Stimulated activated naive B cell treated with anti-CD40 and anti-IgM and Interleukin-4, amounts not matched to agents 10 μg/mL and 1 μg/mL and 100 μg/mL, for 72 hours (primary cell): ENCODE data around the gene SLC43A1.

ENCODE experiments used
- ATAC-seq, 2 donors: fragments of 150-1000 bp; cut with Tn5 transposase; replicated peaks; 2 replicates each; pipeline ENCODE4 v1.10.0; 2021; ENCODE audit warnings: moderate library complexity in 1 of 2
- DNase-seq: peaks from one replicate; pipeline ENCODE4 v3.0.0; 2021
- H3K27ac Mint-ChIP-seq: one replicate; pipeline ENCODE4 v1.8.0; 2022; ENCODE audit warnings: mild to moderate bottlenecking, mixed read lengths
- H3K27me3 Mint-ChIP-seq, 2 donors: one replicate each; pipeline ENCODE4 v1.8.0; 2022; ENCODE audit warnings: mixed read lengths in 2 of 2
- H3K36me3 Mint-ChIP-seq, 2 donors: one replicate each; pipeline ENCODE4 v1.8.0; 2022; ENCODE audit warnings: mixed read lengths in 2 of 2, mild to moderate bottlenecking in 1 of 2
- H3K4me1 Mint-ChIP-seq, 2 donors: one replicate each; pipeline ENCODE4 v1.8.0; 2022; ENCODE audit warnings: mixed read lengths in 2 of 2, mild to moderate bottlenecking in 1 of 2
- H3K4me3 Mint-ChIP-seq, 2 donors: one replicate each; pipeline ENCODE4 v1.8.0; 2022; ENCODE audit warnings: mild to moderate bottlenecking in 2 of 2, mixed read lengths in 2 of 2, moderate library complexity in 1 of 2
- H3K9me3 Mint-ChIP-seq, 2 donors: one replicate each; pipeline ENCODE4 v1.8.0; 2022; ENCODE audit warnings: mixed read lengths in 2 of 2, mild to moderate bottlenecking in 1 of 2

SLC43A1 gene

DNA sequence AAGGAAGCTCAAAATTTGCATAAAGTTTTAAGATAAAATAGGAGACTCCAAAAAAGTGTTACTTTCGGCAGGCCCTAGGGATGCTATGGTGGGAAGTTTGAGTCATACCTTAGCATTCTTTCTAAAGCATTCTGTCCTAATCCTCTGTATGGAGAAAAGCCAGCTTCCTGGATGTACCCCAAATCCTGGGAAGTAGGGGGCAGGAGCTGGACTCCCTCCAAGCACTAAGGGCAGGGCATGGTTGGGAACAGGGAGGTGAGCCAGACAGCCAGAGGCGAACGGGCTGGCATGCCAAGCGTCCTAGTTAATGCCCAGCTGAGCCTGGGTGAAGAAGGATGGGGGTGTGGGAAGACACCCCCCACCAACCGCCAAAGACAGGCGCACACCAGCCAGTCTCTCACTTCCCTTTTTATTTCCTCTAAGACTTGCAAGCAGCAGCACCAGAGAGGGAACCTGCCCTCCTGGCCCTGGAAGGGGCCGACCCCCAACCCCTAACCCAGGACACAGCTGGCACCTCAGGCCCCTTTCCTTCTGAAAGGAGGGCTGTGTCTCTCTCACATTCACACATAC lies 31.3 kb downstream of the SLC43A1 start:
- H3K9me3 Mint-ChIP-seq, result no peaks in the 10 kb centered on the region
- DNase-seq, result peak; percentile 45
- H3K27me3 Mint-ChIP-seq, result peaks cover 9 to 15% of the 10 kb centered on the region in 2 donors
- no peak overlapping the region for H3K27ac Mint-ChIP-seq
- peak overlapping the region; percentile 8 to 34 for H3K4me3 Mint-ChIP-seq
- H3K36me3 Mint-ChIP-seq, result peaks cover 4 to 14% of the 10 kb centered on the region in 2 donors
- peak; percentile 79 for ATAC-seq
- peaks cover 26 to 51% of the 10 kb centered on the region in 2 donors for H3K4me1 Mint-ChIP-seq

DNA sequence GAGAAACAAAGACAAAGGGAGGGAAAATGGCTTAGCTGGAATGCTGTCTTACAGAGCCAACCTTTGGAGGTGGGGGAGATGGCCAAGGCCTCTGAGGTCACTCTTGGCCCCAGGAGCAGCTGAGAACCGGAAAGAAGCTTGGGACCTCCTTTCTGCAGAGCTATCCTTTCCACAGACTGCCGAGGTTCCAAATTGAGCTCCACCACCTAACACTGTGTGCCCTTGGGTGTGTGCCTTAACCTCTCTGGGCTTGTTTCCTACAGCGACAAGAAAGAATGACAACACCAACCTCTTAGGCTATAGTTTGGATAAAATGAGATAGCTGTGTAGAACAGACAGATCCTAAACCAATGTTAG lies 32.0 kb downstream of the SLC43A1 start:
- Mint-ChIP-seq H3K27me3 (peaks cover 9 to 15% of the 10 kb centered on the region in 2 donors), H3K4me3 (peak overlapping the region; percentile 77 to 82), H3K27ac (no peak overlapping the region), H3K36me3 (peaks cover 4 to 10% of the 10 kb centered on the region in 2 donors), H3K9me3 (no peaks in the 10 kb centered on the region), H3K4me1 (peaks cover 26 to 51% of the 10 kb centered on the region in 2 donors)
- ATAC-seq (no peak), DNase-seq (no peak)

DNA sequence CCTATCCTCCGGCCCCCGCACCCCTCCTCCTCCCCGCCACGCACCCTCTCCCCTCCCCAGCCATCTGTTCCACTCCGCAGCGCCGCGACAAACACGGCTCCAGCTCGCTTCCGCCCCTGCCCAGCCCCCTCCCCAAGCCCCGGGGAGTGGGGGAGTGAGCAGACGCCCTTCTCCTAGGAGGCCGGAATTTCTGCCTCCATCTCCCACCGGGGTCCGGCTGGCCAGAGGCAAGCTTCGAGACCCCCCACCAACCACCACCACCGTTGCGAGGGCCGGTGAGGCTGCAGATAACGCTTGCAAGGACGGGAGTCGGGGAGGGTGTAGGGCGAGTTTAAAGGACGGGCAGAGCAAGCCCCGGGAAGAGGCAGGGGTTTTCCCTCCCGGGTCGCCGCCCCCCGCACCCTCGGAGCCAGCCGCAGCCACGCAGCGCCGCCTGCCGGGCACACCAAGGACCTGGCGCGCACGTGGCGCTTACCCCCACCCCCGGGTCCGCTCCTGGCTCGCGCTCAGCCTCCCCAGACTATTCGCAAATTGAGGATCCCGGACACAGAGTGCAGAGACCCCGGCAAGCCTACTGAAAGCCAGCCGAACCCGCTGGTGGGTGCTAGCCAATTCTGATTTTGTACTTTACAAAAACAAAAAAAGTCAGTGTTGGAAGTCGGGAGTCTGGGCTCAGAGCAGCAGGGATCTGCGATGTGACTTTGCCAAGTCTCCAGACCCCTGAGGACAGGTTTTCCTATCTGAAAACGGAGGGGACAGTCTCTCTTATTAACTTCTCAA lies 32.5 kb downstream of the SLC43A1 start:
- Mint-ChIP-seq H3K27me3 (peaks cover 13 to 18% of the 10 kb centered on the region in 2 donors), H3K4me3 (peak overlapping the region; percentile 77 to 82), H3K9me3 (no peaks in the 10 kb centered on the region), H3K4me1 (peaks cover 26 to 55% of the 10 kb centered on the region in 2 donors), H3K36me3 (peaks cover 2 to 7% of the 10 kb centered on the region in 2 donors), H3K27ac (no peak overlapping the region)
- ATAC-seq (peak; percentile 60 to 72), DNase-seq (peak; percentile 58)

DNA sequence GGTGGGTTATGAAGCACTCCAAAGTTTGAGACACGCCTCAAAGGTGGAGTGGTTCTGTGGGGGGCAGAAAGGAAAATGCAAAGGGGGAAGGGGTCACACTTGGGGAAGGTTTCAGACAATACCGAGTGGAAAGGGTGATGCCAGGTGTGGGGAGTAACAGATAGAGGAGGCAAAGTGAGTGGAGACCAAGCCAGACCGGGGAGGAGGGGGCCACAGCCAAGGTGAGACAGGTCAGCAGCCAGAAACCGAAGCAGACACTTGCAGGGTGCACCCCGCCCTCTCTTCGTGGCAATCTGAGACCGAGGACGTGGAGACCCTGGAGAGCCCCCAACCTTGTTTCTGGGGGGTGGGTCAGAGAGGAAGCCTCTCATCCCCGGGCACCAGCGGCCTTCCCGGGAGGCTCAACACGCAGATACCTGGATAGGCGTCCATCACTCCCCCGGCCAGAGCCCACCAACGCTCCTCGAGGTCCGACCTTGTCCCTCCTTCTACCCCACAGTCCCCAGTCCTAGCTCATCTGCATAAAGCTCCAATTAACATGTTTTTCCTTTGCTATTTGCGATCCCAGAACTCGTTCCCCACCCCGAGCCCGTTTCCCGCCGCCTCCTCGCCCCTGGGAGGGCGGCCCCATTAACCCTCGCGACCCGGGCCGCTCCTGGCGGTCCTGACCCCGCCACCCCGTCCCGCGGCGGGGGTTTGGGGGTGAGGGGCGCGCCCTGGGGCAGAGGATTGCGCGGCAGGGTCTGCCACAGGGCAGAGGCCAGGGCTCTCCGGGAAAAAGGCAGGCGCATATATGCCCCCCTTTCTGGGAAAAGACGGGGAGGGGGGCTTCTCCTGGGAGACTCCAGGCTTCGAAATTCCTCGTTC lies 33.4 kb downstream of the SLC43A1 start:
- ATAC-seq, result no peak
- peaks cover 28 to 58% of the 10 kb centered on the region in 2 donors for H3K4me1 Mint-ChIP-seq
- H3K9me3 Mint-ChIP-seq, result no peaks in the 10 kb centered on the region
- DNase-seq, result no peak
- H3K27ac Mint-ChIP-seq, result peak overlapping the region; percentile 7
- peak overlapping the region; percentile 36 to 82 for H3K4me3 Mint-ChIP-seq
- H3K27me3 Mint-ChIP-seq, result peaks cover 21% of the 10 kb centered on the region in 2 donors
- peaks cover 2 to 3% of the 10 kb centered on the region in 2 donors for H3K36me3 Mint-ChIP-seq

DNA sequence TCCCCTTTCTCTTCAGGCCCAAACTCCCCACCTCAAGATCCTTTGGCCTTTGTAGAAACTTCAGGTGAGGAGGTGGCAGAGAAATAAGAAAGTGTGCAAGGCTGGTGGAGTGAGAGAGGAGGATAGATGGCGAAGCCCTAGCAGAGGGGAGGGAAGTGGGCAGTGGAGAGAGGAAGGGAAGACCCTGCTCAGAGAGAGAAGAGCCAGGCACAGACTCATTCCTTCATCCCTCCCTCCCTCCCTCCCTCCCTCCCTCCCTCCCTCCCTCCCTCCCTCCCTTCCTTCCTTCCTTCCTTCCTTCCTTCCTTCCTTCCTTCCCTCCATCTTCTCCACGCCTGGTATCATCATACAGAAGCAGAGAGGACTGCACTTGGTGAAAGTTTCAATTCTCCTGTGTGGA lies 34.2 kb downstream of the SLC43A1 start:
- H3K27me3 Mint-ChIP-seq, result peaks cover 21 to 25% of the 10 kb centered on the region in 2 donors
- DNase-seq (no peak), ATAC-seq (no peak)
- no peak overlapping the region for H3K4me3 Mint-ChIP-seq
- peaks cover 32 to 66% of the 10 kb centered on the region in 2 donors for H3K4me1 Mint-ChIP-seq
- no peaks in the 10 kb centered on the region for H3K9me3 Mint-ChIP-seq
- H3K36me3 Mint-ChIP-seq, result peaks cover 2 to 3% of the 10 kb centered on the region in 2 donors
- peak overlapping the region; percentile 7 for H3K27ac Mint-ChIP-seq

DNA sequence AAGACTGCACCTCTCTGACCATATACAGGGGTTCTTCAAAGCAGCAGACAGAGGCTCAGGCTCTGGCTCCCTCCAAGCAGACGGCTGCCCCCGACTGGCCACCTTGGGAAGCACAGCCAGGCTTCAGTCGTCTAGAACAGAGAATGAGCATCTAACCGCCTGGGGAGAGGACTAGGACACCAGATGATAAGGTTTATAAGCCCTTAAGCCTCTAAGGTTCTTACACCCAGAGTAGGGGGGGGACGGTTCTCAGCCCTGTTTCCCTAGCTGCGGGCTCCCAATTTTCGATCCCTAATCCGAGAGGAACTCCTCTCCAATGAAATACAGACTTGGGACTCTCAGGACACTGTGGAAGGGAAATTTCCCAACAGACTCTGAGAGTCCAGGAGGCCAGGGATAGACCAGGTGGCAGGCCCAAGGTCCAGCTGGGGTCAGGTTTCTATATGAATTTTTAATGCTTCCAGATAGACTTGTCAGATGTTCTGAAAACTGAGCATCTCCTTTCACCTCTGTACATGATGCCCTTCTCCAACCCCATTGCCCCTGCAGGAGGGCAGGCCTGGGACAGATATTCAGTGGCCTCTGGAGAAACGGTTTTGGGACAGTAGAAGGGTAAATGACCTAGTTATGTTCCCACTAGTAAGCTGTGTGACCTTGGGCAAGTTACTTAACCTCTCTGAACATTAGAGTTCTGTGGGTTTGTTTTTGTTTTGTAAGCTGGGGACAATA lies 34.9 kb downstream of the SLC43A1 start:
- ATAC-seq (peak; percentile 41 to 49), DNase-seq (peak; percentile 58)
- Mint-ChIP-seq H3K36me3 (peaks cover under 1 to 2% of the 10 kb centered on the region in 2 donors), H3K9me3 (no peaks in the 10 kb centered on the region), H3K27ac (no peak overlapping the region), H3K4me1 (peaks cover 36 to 70% of the 10 kb centered on the region in 2 donors), H3K4me3 (no peak overlapping the region), H3K27me3 (peaks cover 21 to 32% of the 10 kb centered on the region in 2 donors)

DNA sequence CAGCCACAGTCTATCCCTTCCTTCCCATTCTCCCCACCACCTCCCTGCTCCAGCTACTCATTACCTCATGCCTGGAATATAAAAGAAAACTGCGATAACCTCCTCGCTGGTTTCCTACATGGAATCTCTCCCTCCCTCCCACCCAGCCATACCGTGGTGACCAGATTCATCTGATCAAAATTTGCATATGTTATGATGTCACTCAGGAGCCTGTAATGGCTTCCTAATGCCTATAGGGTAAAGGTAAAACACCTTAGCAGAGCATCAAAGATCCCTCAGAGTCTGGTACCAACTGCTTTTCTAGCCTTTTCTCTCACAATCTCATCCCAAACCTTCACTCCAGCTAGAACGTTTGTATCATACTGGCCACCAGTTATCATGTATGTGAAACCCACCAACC lies 35.6 kb downstream of the SLC43A1 start:
- no peak overlapping the region for H3K27ac Mint-ChIP-seq
- ATAC-seq, result peak in 1 of 2 donors; percentile 14
- H3K27me3 Mint-ChIP-seq, result peaks cover 21 to 32% of the 10 kb centered on the region in 2 donors
- no peaks in the 10 kb centered on the region for H3K9me3 Mint-ChIP-seq
- H3K4me3 Mint-ChIP-seq, result no peak overlapping the region
- H3K4me1 Mint-ChIP-seq, result peaks cover 35 to 70% of the 10 kb centered on the region in 2 donors
- no peak for DNase-seq
- H3K36me3 Mint-ChIP-seq, result peaks cover 0 to under 1% of the 10 kb centered on the region in 2 donors

DNA sequence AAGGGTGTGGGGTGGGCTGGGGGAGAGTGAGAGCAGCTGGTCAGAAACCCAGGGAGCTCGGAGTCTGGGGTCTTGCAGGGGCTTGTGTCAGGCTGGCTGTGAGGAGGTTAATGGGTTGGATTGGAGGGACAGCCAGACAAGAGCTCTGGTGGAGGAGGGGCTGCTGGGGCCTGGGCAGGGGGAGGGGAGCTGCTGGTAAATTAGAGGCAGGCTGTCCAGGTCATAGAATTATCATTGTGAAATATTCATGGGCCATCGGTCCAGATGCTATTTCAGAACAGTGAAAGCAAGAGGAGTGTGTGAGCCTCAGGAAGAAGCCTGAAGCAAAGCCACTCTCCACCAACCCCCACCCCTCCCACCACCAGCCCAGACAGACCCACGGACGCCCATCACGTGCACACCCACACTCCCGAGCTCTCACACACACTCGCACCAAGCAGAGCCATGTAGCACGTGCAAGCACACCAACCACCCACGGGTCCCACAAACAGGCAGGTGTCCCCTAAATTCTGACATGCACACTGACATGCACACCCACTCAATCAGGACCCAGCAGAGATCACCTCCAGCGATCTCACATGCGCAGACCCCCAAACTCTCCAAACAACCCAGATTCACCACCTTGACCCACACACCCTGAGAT lies 36.4 kb downstream of the SLC43A1 start:
- H3K4me3 Mint-ChIP-seq, result no peak overlapping the region
- no peak overlapping the region for H3K27ac Mint-ChIP-seq
- H3K27me3 Mint-ChIP-seq, result peaks cover 21 to 33% of the 10 kb centered on the region in 2 donors
- ATAC-seq, result no peak
- H3K4me1 Mint-ChIP-seq, result peaks cover 30 to 70% of the 10 kb centered on the region in 2 donors
- no peaks in the 10 kb centered on the region for H3K36me3 Mint-ChIP-seq
- no peaks in the 10 kb centered on the region for H3K9me3 Mint-ChIP-seq
- DNase-seq, result no peak

DNA sequence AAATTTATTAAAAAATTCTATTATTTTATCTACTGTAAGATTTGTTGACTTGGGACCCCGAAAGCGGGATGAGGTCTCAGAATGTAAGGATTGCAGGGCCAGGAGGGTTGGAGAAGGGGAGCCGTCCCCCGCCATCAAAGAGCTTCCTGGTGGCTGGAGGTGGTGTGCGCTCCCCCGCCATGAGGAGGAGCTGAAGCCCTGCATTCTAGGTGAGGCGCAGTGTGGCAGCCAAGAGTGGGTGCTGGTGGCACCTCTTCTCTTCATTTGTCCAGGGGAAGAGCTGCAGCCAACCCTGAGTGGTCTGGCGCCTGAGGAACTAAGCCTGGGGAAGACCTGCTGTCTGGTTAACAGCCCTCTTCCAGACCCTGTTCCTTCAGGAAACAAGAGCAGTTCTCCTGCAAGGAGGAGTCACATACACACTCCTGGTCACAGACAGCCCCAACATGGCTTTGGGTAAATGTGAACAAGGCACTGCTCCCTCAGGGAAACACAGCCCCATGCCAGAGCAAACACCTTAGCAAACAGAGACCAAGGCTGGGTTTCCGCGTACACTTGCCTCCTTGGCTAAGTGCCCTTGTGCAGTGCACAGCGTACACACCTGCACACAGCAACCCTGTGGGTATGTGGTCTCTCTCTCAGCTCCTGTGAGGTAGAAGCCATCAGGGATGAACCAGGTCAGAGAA lies 37.9 kb downstream of the SLC43A1 start:
- Mint-ChIP-seq H3K36me3 (no peaks in the 10 kb centered on the region), H3K9me3 (no peaks in the 10 kb centered on the region), H3K4me3 (no peak overlapping the region), H3K27ac (no peak overlapping the region), H3K27me3 (peaks cover 33 to 38% of the 10 kb centered on the region in 2 donors), H3K4me1 (peaks cover 35 to 72% of the 10 kb centered on the region in 2 donors)
- ATAC-seq (no peak), DNase-seq (no peak)

DNA sequence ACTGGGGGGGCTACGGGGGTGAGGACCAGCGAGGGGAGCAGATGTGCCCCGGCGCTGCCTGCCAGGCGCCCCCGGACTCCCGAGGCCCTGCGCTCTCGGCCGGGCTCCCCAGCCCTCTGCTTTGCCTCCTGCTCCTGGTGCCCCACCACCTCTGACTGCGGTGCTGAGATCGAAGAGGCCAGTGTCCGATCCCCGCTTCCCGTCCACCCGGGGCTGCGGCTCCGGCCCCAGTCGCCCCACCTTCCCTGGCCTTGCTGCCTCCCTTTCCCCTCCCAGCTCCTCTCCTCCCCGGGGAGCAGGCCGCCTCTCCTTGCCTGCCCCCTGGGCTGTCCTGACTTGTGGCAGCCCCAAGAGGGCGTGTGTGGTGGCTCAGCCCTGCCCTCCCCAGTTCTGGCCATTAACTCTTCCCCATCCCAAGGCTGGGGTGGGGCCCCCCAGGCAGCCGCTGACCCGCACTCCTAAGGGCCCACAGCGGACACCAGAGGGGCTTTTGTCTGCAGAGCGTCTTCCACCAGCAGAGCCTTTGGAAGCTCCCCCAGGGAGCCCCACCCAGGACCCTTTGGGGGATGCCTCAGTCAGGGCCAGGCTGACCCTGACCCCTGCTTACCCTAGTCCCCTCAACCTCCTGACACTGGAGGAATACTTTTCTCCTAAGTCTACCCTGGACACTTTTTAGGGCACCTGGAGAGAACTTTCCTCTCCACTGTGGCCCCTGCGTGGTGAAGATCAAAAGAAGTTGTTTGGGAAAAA lies 38.6 kb downstream of the SLC43A1 start:
- Mint-ChIP-seq H3K9me3 (no peaks in the 10 kb centered on the region), H3K27me3 (peaks cover 32 to 35% of the 10 kb centered on the region in 2 donors), H3K4me3 (peak overlapping the region; percentile 81 to 82), H3K36me3 (no peaks in the 10 kb centered on the region), H3K27ac (peak overlapping the region; percentile 81), H3K4me1 (peaks cover 35 to 65% of the 10 kb centered on the region in 2 donors)
- no peak for DNase-seq
- peak; percentile 46 to 54 for ATAC-seq

DNA sequence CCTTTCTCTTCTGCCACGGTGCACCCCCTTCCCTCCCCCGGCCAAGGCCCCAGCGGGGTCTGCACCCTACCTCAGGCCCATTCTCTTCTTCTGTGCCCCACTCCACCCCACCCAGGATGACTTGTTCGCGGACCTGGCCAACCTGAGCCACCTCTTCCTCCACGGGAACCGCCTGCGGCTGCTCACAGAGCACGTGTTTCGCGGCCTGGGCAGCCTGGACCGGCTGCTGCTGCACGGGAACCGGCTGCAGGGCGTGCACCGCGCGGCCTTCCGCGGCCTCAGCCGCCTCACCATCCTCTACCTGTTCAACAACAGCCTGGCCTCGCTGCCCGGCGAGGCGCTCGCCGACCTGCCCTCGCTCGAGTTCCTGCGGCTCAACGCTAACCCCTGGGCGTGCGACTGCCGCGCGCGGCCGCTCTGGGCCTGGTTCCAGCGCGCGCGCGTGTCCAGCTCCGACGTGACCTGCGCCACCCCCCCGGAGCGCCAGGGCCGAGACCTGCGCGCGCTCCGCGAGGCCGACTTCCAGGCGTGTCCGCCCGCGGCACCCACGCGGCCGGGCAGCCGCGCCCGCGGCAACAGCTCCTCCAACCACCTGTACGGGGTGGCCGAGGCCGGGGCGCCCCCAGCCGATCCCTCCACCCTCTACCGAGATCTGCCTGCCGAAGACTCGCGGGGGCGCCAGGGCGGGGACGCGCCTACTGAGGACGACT lies 39.3 kb downstream of the SLC43A1 start:
- DNase-seq (no peak), ATAC-seq (peak; percentile 46 to 52)

DNA sequence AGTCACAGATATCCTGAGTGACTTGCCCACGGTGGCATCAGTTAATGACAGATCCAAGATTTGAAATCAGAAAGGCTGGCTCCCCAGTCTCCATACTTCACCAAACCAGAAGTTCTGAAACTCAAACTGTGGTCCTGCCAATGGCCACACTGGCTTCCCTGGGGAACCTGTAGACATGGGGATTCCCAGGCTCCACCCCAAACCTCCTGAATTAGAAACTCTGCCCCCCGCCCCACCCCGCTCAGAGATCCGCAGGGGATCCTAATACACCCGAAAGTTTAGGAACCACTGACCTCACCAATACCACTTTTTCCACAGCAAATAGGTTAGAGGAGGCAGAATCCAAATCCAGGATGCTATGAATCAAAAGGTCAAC lies 39.8 kb downstream of the SLC43A1 start:
- Mint-ChIP-seq H3K27me3 (peaks cover 23 to 29% of the 10 kb centered on the region in 2 donors), H3K9me3 (no peaks in the 10 kb centered on the region), H3K4me3 (peak overlapping the region; percentile 81 to 82), H3K36me3 (no peaks in the 10 kb centered on the region), H3K27ac (peak overlapping the region; percentile 16), H3K4me1 (peaks cover 33 to 60% of the 10 kb centered on the region in 2 donors)
- ATAC-seq (peak; percentile 38 to 45), DNase-seq (no peak)

More for the DNA sequence above, 39.3 kb downstream of the SLC43A1 start:
- no peaks in the 10 kb centered on the region for H3K9me3 Mint-ChIP-seq
- no peaks in the 10 kb centered on the region for H3K36me3 Mint-ChIP-seq
- peak overlapping the region; percentile 81 to 82 for H3K4me3 Mint-ChIP-seq
- H3K27ac Mint-ChIP-seq, result peak overlapping the region; percentile 16
- peaks cover 33 to 60% of the 10 kb centered on the region in 2 donors for H3K4me1 Mint-ChIP-seq
- H3K27me3 Mint-ChIP-seq, result peaks cover 25 to 29% of the 10 kb centered on the region in 2 donors
